Measurements from ENCODE around the gene DNAJB7. TPM values are rescaled to one million over a fixed set of nuclear protein-coding genes. Genes with fewer than 3 reads are reported as not detected.

The DNAJB7 gene
- total and polyA plus RNA-seq, 2 donors (not counting 1 experiment from before 2014, with no cell fraction given) = not detected

DNA sequence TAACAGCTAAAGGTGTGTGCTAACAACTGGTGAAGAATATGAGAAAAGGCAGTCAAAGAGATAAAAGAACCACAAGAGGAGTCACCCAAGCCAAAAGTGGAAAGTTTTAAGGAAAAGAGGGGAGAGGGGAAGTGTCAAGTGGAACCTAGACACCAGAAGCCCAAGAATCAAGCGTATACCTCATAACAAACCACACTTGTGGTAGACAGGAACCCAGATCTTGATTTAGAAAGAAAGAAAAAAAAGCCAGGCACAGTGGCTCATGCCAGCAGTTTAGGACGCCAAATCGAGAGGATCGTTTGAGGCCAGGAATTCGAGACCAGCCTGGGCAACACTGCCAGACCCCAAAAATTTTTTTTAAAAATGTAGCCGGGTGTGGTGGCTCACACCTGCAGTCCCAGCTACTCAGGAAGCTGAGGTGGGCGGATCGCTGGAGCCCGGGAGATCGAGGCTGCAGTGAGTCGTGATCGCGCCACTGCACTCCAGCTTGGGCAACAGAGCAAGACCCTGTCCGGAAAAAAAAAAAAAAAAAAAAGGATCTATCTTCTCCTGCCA is 43.6 kb downstream of the DNAJB7 start:
- peak overlapping the region; percentile 100 for H2AFZ ChIP-seq (ENCODE audit: insufficient read depth, low read depth, low read length, poor library complexity, severe bottlenecking)
- intact Hi-C loops (cut with micrococcal nuclease) = loop anchor here (2.0 to 5.0 kb wide), 4 partner anchors 56 to 641 kb away; partner anchors contain the start of genes ADSL, EP300 and TNRC6B
- CTCF ChIA-PET = interaction anchor here (0.6 to 2.9 kb wide), 4 partner anchors 81 to 135 kb away, joined by 3 to 14 read pairs (median 6); no protein-coding TSS in a partner anchor

More for the DNA sequence above, 43.6 kb downstream of the DNAJB7 start:
- no peaks in the 10 kb centered on the region for H3K9me3 Mint-ChIP-seq (ENCODE audit: insufficient read depth)
- peak overlapping the region; percentile 59 to 75 for H3K27ac ChIP-seq (ENCODE audit: low read length in 2 of 2)
- H3K9me3 ChIP-seq (ENCODE audit: control extremely low read depth in 1 of 3, control insufficient read depth in 2 of 3, insufficient read depth in 1 of 3, low read length in 2 of 3) = no peaks in the 10 kb centered on the region
- peaks cover 10% of the 10 kb centered on the region for H4K20me1 ChIP-seq (ENCODE audit: control insufficient read depth, insufficient read depth, low read length, poor library complexity, severe bottlenecking)
- peaks cover 31% of the 10 kb centered on the region for H3K4me1 Mint-ChIP-seq
- TF ChIP-seq EZH2 (IDR thresholded peaks at IDR 0.05; ENCODE audit: borderline replicate concordance, insufficient read depth, low read depth, low read length, poor library complexity, severe bottlenecking) = no peak
- TF ChIP-seq, protein P1, sequence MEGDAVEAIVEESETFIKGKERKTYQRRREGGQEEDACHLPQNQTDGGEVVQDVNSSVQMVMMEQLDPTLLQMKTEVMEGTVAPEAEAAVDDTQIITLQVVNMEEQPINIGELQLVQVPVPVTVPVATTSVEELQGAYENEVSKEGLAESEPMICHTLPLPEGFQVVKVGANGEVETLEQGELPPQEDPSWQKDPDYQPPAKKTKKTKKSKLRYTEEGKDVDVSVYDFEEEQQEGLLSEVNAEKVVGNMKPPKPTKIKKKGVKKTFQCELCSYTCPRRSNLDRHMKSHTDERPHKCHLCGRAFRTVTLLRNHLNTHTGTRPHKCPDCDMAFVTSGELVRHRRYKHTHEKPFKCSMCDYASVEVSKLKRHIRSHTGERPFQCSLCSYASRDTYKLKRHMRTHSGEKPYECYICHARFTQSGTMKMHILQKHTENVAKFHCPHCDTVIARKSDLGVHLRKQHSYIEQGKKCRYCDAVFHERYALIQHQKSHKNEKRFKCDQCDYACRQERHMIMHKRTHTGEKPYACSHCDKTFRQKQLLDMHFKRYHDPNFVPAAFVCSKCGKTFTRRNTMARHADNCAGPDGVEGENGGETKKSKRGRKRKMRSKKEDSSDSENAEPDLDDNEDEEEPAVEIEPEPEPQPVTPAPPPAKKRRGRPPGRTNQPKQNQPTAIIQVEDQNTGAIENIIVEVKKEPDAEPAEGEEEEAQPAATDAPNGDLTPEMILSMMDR (IDR thresholded peaks at IDR 0.05) = no peak
- no peak for DNase-seq
- WGBS (ENCODE audit: insufficient coverage) = 14% methylated on average over 12 of the region's 14 CpGs
- peak overlapping the region; percentile 77 for H3K4me2 ChIP-seq (replicated peaks; ENCODE audit: low read depth, low read length, poor library complexity, severe bottlenecking)
- peaks cover 0 to 10% of the 10 kb centered on the region in 2 experiments for H3K36me3 ChIP-seq (replicated peaks in 1 of 2; ENCODE audit: control extremely low read depth in 1 of 2, control insufficient read depth in 1 of 2, extremely low read depth in 1 of 2, insufficient read depth in 2 of 2, low read length in 1 of 2)
- peak overlapping the region; percentile 98 for H3K9ac ChIP-seq (ENCODE audit: low read length)
- H3K4me3 ChIP-seq (ENCODE audit: control extremely low read depth in 1 of 5, extremely low read depth in 1 of 5, insufficient read depth in 1 of 5, low read depth in 2 of 5, low read length in 4 of 5) = peak overlapping the region; percentile 74 to 100 (median 98)
- no peaks in the 10 kb centered on the region for H3K27me3 Mint-ChIP-seq
- H3K27ac Mint-ChIP-seq = peak overlapping the region; percentile 91
- peaks cover 56% of the 10 kb centered on the region for H3K79me2 ChIP-seq (ENCODE audit: control insufficient read depth, insufficient read depth, low read length)
- peaks cover 22 to 27% of the 10 kb centered on the region in 2 donors for H3K4me1 ChIP-seq (ENCODE audit: control insufficient read depth in 2 of 2, insufficient read depth in 2 of 2, low read length in 2 of 2)
- POLR2A ChIA-PET = interaction anchor here (0.5 to 1.1 kb wide), 4 partner anchors 11 to 1430 kb away, joined by 3 to 4 read pairs (median 3); no protein-coding TSS in a partner anchor
- no peaks in the 10 kb centered on the region for H3K27me3 ChIP-seq (replicated peaks in 1 of 4; ENCODE audit: control extremely low read depth in 1 of 4, control insufficient read depth in 3 of 4, insufficient read depth in 4 of 4, low read length in 3 of 4)
- H3K4me3 Mint-ChIP-seq = peak overlapping the region; percentile 95
- no peak for ATAC-seq (ENCODE audit: low read depth)

All from B cell (primary cell).